Right ventricle myocardium inferior (tissue), 1 donor: ENCODE data around the gene SCARF1. TPM values are rescaled to one million over a fixed set of nuclear protein-coding genes. Genes with fewer than 3 reads are reported as not detected.

Source experiments
- ATAC-seq: fragments of 200-7000 bp; cut with Tn5 transposase; one replicate; pipeline ENCODE4 v1.9.1; 2020; ENCODE audit warnings: mild to moderate bottlenecking, moderate library complexity
- DNase-seq: peaks from one replicate; pipeline ENCODE4 v3.0.0; 2021; ENCODE audit errors: missing footprints
- intact Hi-C: fragments of 100-400 bp; cut with DNase I; formaldehyde crosslinking; loops from one replicate; pipeline ENCODE4 v1.11.0; 2022
- total RNA-seq: library from RNA; stranded (reverse); fragmentation: NEBNext Ultra II Directional; extraction: Animal tissue kit (Norgen Biotek cat#: 25700); gene quantifications from one replicate; pipeline ENCODE4 v1.2.1, GENCODE V29; 2021
- donor health status: DM: no; HTN: yes; CAD: no; lungs with severe emphysema.

The SCARF1 gene
- total RNA-seq, 1 donor from 2014 or later: 12.4 TPM

GRCh38 chr17:1588821-1589585 lies 56.5 kb downstream of the SCARF1 start:
- intact Hi-C loops: no loop called here
- DNase-seq (no peak), ATAC-seq (no peak)

DNA sequence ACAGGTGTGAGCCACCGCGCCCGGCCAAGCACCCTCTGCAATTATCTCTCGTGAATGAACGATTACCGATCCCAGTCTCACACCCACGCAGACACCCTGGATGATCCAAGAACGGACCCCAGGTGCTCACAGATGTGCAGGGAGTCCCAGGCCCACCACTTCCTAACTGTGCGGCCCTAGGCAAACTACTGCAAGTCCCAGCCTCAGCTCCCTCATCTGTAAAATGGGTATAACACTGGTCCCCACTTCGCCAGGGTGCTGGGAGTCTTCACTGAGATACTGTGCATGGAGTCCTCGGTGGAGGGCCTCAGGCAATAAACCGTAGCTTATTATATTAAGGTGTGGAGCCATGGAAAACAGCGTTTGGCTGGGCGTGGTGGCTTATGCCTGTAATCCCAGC lies 61.4 kb downstream of the SCARF1 start:
- ATAC-seq: no peak
- intact Hi-C loops: no loop called here

More for the DNA sequence above, 61.4 kb downstream of the SCARF1 start:
- no peak for DNase-seq

Other genes starting within 250 kb of the SCARF1 start
- 640 TPM for gene YWHAE, start 245.5 kb downstream of the SCARF1 start, total RNA-seq
- gene CRK, start 189.5 kb downstream of the SCARF1 start, total RNA-seq: 43.9 TPM
- gene MYO1C, start 153.0 kb downstream of the SCARF1 start, total RNA-seq: 196 TPM
- 35.4 TPM for gene INPP5K, start 129.1 kb downstream of the SCARF1 start, total RNA-seq
- 52.9 TPM for gene PITPNA, start 82.9 kb downstream of the SCARF1 start, total RNA-seq
- 5.5 TPM for gene SLC43A2, start 16.9 kb downstream of the SCARF1 start, total RNA-seq
- gene RILP, start 4.1 kb upstream of the SCARF1 start, total RNA-seq: 73.0 TPM
- 120 TPM for gene PRPF8, start 39.1 kb upstream of the SCARF1 start, total RNA-seq
- 2.4 TPM for gene TLCD2, start 64.6 kb upstream of the SCARF1 start, total RNA-seq
- 10.4 TPM for gene WDR81, start 79.0 kb upstream of the SCARF1 start, total RNA-seq
- gene SERPINF2, start 97.1 kb upstream of the SCARF1 start, total RNA-seq: 0.73 TPM
- gene SERPINF1, start 116.3 kb upstream of the SCARF1 start, total RNA-seq: 198 TPM
- 9.9 TPM for gene SMYD4, start 184.2 kb upstream of the SCARF1 start, total RNA-seq
- gene RPA1, start 184.3 kb upstream of the SCARF1 start, total RNA-seq: 56.3 TPM